Measurements from ENCODE around the gene ADAMTSL2.

ADAMTSL2 gene

GRCh38 chr9:133592731-133593409 lies 58.4 kb downstream of the ADAMTSL2 start:
- Histone ChIP-seq H3K4me2 (ENCODE audit: low read depth, low read length, poor library complexity, severe bottlenecking) (no peak overlapping the region), H2AFZ (ENCODE audit: low read depth, low read length, severe bottlenecking) (no peak overlapping the region), H3K4me3 (ENCODE audit: insufficient read depth, low read length, poor library complexity, severe bottlenecking) (no peak overlapping the region), H3F3A (ENCODE audit: insufficient read depth) (peaks cover 4% of the 10 kb centered on the region; the same call in 1 of the 2 replicates), H3K27ac (ENCODE audit: low read depth, low read length) (no peak overlapping the region), H3K9me2 (replicated peaks; ENCODE audit: insufficient read depth, low read length) (no peaks in the 10 kb centered on the region), H3K79me2 (ENCODE audit: insufficient read depth, low read length) (no peaks in the 10 kb centered on the region), H3K9ac (ENCODE audit: low read length) (no peak overlapping the region), H4K20me1 (ENCODE audit: low read depth, low read length) (no peaks in the 10 kb centered on the region), H3K27me3 (ENCODE audit: low read length) (no peaks in the 10 kb centered on the region; the same call in 1 of the 2 replicates), H3K9me3 (ENCODE audit: insufficient read depth, low read length) (peaks cover 21% of the 10 kb centered on the region; the same call in 1 of the 2 replicates), H3K36me3 (ENCODE audit: low read length) (no peaks in the 10 kb centered on the region)
- TF ChIP-seq CTCF (IDR thresholded peaks at IDR 0.05; ENCODE audit: insufficient read depth, low read length, poor library complexity, severe bottlenecking) (peak; percentile 23), EZH2phosphoT487 (conservative IDR thresholded peaks at IDR 0.05; ENCODE audit: low read length) (no peak)

- Histone ChIP-seq H3K79me2 (ENCODE audit: insufficient read depth, low read length) (no peaks in the 10 kb centered on the region), H3K27me3 (ENCODE audit: low read length) (no peaks in the 10 kb centered on the region; the same call in 1 of the 2 replicates), H4K20me1 (ENCODE audit: low read depth, low read length) (no peaks in the 10 kb centered on the region), H2AFZ (ENCODE audit: low read depth, low read length, severe bottlenecking) (no peak overlapping the region), H3K36me3 (ENCODE audit: low read length) (no peaks in the 10 kb centered on the region), H3K4me3 (ENCODE audit: insufficient read depth, low read length, poor library complexity, severe bottlenecking) (no peak overlapping the region), H3K9me2 (replicated peaks; ENCODE audit: insufficient read depth, low read length) (no peaks in the 10 kb centered on the region), H3K4me2 (ENCODE audit: low read depth, low read length, poor library complexity, severe bottlenecking) (no peak overlapping the region), H3K9ac (ENCODE audit: low read length) (no peak overlapping the region), H3K9me3 (ENCODE audit: insufficient read depth, low read length) (peaks cover 20% of the 10 kb centered on the region; the same call in 1 of the 2 replicates), H3F3A (ENCODE audit: insufficient read depth) (no peaks in the 10 kb centered on the region), H3K27ac (ENCODE audit: low read depth, low read length) (no peak overlapping the region)
- TF ChIP-seq EZH2phosphoT487 (conservative IDR thresholded peaks at IDR 0.05; ENCODE audit: low read length), result no peak
- no peak for TF ChIP-seq CTCF (IDR thresholded peaks at IDR 0.05; ENCODE audit: insufficient read depth, low read length, poor library complexity, severe bottlenecking)
Measured at GRCh38 chr9:133593587-133594253, 59.2 kb downstream of the ADAMTSL2 start.

GRCh38 chr9:133594310-133594709 lies 59.8 kb downstream of the ADAMTSL2 start:
- Histone ChIP-seq H3K27ac (ENCODE audit: low read depth, low read length) (no peak overlapping the region), H2AFZ (ENCODE audit: low read depth, low read length, severe bottlenecking) (no peak overlapping the region), H3K79me2 (ENCODE audit: insufficient read depth, low read length) (no peaks in the 10 kb centered on the region), H3K9ac (ENCODE audit: low read length) (no peak overlapping the region), H3K9me3 (ENCODE audit: insufficient read depth, low read length) (peaks cover 20% of the 10 kb centered on the region; the same call in 1 of the 2 replicates), H4K20me1 (ENCODE audit: low read depth, low read length) (no peaks in the 10 kb centered on the region), H3K4me2 (ENCODE audit: low read depth, low read length, poor library complexity, severe bottlenecking) (no peak overlapping the region), H3K27me3 (ENCODE audit: low read length) (no peaks in the 10 kb centered on the region; the same call in 1 of the 2 replicates), H3F3A (ENCODE audit: insufficient read depth) (no peaks in the 10 kb centered on the region), H3K36me3 (ENCODE audit: low read length) (no peaks in the 10 kb centered on the region), H3K4me3 (ENCODE audit: insufficient read depth, low read length, poor library complexity, severe bottlenecking) (no peak overlapping the region), H3K9me2 (replicated peaks; ENCODE audit: insufficient read depth, low read length) (no peaks in the 10 kb centered on the region)
- TF ChIP-seq EZH2phosphoT487 (conservative IDR thresholded peaks at IDR 0.05; ENCODE audit: low read length) (no peak), CTCF (IDR thresholded peaks at IDR 0.05; ENCODE audit: insufficient read depth, low read length, poor library complexity, severe bottlenecking) (no peak)
